ENCODE results near the gene DGKG. TPM values are rescaled to one million over a fixed set of nuclear protein-coding genes. Genes with fewer than 3 reads are reported as not detected.

DGKG gene
- polyA plus RNA-seq, 1 of the 3 experiments (the other 2 are of a cell fraction), result 0.12 TPM

DNA sequence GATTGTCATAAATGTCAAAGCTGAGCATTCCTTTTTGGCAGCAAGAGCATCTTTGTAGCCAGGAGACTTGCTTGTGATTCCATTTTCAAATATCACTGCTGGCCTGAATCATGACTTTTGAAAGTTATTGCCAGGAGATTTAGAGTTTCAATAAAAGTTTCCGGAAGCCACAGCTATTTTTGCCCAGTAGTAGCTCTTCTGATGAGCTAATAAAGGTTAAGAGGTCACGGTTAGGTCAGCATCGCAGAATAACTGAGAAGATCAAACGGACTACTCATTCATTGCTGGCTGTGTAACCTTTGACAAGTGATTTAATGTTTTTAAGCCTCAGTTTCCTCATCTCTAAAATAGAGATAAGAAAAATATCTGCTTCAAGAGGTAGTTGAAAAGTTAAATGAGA, 148.1 kb downstream of the DGKG start:
- 59% methylated on average over 4 of the region's 4 CpGs for WGBS (ENCODE audit: low lambda C conversion rate)
- H3K4me2 ChIP-seq, result no peak overlapping the region
- CTCF ChIA-PET, result interaction anchor here (1.2 kb wide), 1 partner anchor 327 kb away, joined by 3 read pairs; no protein-coding TSS in a partner anchor
- H3K9me3 ChIP-seq, result no peaks in the 10 kb centered on the region
- H3F3A ChIP-seq (replicated peaks; ENCODE audit: insufficient read depth), result no peaks in the 10 kb centered on the region
- no peaks in the 10 kb centered on the region for H3K9me2 ChIP-seq
- H4K20me1 ChIP-seq (ENCODE audit: insufficient read depth), result no peaks in the 10 kb centered on the region
- no peak for DNase-seq
- H3K9ac ChIP-seq, result no peak overlapping the region
- H3K79me2 ChIP-seq (ENCODE audit: insufficient read depth), result no peaks in the 10 kb centered on the region
- no peak overlapping the region for H3K4me3 ChIP-seq (ENCODE audit: low read depth in 2 of 2, low read length in 1 of 2)
- POLR2A ChIA-PET, result interaction anchor here (0.6 kb wide), 1 partner anchor 193 kb away, joined by 3 read pairs; no protein-coding TSS in a partner anchor
- no peak overlapping the region for H3K27ac ChIP-seq (ENCODE audit: low read depth in 2 of 2, low read length in 1 of 2)
- no peaks in the 10 kb centered on the region for H3K36me3 ChIP-seq (replicated peaks in 1 of 2; ENCODE audit: control insufficient read depth in 1 of 2, insufficient read depth in 2 of 2, low read length in 1 of 2)
- H3K4me1 ChIP-seq (ENCODE audit: control insufficient read depth in 1 of 2, insufficient read depth in 2 of 2, low read depth in 1 of 2, low read length in 1 of 2), result peaks cover 0 to 19% of the 10 kb centered on the region in 2 experiments; a peak in 2 of 4 replicates
- H2AFZ ChIP-seq (ENCODE audit: low read depth), result no peak overlapping the region
- TF ChIP-seq RFX5 (IDR thresholded peaks at IDR 0.05; ENCODE audit: low read length), result no peak
- TF ChIP-seq EP300 (IDR thresholded peaks at IDR 0.05; ENCODE audit: borderline replicate concordance in 1 of 2, low read depth in 1 of 2, low read length in 1 of 2), result no peak
- no peak for TF ChIP-seq RCOR1 (IDR thresholded peaks at IDR 0.05; ENCODE audit: low read length)
- TF ChIP-seq MEF2A (IDR thresholded peaks at IDR 0.05; ENCODE audit: borderline replicate concordance, low read depth), result no peak
- TF ChIP-seq NRF1 (IDR thresholded peaks at IDR 0.05; ENCODE audit: low read depth, low read length), result no peak
- no peak for TF ChIP-seq YY1 (IDR thresholded peaks at IDR 0.05; ENCODE audit: low read depth)
- TF ChIP-seq TAF1 (IDR thresholded peaks at IDR 0.05; ENCODE audit: borderline replicate concordance, low read depth, low read length), result no peak
- TF ChIP-seq, protein P1, sequence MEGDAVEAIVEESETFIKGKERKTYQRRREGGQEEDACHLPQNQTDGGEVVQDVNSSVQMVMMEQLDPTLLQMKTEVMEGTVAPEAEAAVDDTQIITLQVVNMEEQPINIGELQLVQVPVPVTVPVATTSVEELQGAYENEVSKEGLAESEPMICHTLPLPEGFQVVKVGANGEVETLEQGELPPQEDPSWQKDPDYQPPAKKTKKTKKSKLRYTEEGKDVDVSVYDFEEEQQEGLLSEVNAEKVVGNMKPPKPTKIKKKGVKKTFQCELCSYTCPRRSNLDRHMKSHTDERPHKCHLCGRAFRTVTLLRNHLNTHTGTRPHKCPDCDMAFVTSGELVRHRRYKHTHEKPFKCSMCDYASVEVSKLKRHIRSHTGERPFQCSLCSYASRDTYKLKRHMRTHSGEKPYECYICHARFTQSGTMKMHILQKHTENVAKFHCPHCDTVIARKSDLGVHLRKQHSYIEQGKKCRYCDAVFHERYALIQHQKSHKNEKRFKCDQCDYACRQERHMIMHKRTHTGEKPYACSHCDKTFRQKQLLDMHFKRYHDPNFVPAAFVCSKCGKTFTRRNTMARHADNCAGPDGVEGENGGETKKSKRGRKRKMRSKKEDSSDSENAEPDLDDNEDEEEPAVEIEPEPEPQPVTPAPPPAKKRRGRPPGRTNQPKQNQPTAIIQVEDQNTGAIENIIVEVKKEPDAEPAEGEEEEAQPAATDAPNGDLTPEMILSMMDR (IDR thresholded peaks at IDR 0.05), result no peak
- TF ChIP-seq JUND (IDR thresholded peaks at IDR 0.05), result no peak
- TF ChIP-seq SMC3 (IDR thresholded peaks at IDR 0.05; ENCODE audit: low read depth, low read length), result no peak
- TF ChIP-seq RXRA (IDR thresholded peaks at IDR 0.05; ENCODE audit: borderline replicate concordance, low read depth), result no peak
- TF ChIP-seq CHD2 (IDR thresholded peaks at IDR 0.05; ENCODE audit: low read length, partially characterized antibody), result no peak
- TF ChIP-seq, protein P2, sequence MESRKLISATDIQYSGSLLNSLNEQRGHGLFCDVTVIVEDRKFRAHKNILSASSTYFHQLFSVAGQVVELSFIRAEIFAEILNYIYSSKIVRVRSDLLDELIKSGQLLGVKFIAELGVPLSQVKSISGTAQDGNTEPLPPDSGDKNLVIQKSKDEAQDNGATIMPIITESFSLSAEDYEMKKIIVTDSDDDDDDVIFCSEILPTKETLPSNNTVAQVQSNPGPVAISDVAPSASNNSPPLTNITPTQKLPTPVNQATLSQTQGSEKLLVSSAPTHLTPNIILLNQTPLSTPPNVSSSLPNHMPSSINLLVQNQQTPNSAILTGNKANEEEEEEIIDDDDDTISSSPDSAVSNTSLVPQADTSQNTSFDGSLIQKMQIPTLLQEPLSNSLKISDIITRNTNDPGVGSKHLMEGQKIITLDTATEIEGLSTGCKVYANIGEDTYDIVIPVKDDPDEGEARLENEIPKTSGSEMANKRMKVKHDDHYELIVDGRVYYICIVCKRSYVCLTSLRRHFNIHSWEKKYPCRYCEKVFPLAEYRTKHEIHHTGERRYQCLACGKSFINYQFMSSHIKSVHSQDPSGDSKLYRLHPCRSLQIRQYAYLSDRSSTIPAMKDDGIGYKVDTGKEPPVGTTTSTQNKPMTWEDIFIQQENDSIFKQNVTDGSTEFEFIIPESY (IDR thresholded peaks at IDR 0.05; ENCODE audit: borderline replicate concordance, low read depth), result no peak
- TF ChIP-seq FOSL2 (IDR thresholded peaks at IDR 0.05; ENCODE audit: borderline replicate concordance, low read depth), result no peak
- no peak for TF ChIP-seq FOXJ3 (CRISPR knock-in tag; IDR thresholded peaks at IDR 0.05)
- H3K27me3 ChIP-seq (ENCODE audit: insufficient read depth), result no peaks in the 10 kb centered on the region
